PC-3 (cell line): ENCODE data around the gene GAMT.

ENCODE experiments used
- EZH2phosphoT487 ChIP-seq: fragments of 300-600 bp; sonication (generic); IDR thresholded peaks from 2 replicates; pipeline ENCODE4 v1.6.1; 2018; ENCODE audit warnings: mild to moderate bottlenecking, antibody characterized with exemption, low read length, borderline replicate concordance
- TF ChIP-seq, protein P1 (sequence below): fragments of 300-600 bp; sonication (generic); conservative IDR thresholded peaks from 2 replicates; pipeline ENCODE4 v1.5.1; 2017; ENCODE audit warnings: antibody characterized with exemption, low read depth, mild to moderate bottlenecking, low read length

DNA sequence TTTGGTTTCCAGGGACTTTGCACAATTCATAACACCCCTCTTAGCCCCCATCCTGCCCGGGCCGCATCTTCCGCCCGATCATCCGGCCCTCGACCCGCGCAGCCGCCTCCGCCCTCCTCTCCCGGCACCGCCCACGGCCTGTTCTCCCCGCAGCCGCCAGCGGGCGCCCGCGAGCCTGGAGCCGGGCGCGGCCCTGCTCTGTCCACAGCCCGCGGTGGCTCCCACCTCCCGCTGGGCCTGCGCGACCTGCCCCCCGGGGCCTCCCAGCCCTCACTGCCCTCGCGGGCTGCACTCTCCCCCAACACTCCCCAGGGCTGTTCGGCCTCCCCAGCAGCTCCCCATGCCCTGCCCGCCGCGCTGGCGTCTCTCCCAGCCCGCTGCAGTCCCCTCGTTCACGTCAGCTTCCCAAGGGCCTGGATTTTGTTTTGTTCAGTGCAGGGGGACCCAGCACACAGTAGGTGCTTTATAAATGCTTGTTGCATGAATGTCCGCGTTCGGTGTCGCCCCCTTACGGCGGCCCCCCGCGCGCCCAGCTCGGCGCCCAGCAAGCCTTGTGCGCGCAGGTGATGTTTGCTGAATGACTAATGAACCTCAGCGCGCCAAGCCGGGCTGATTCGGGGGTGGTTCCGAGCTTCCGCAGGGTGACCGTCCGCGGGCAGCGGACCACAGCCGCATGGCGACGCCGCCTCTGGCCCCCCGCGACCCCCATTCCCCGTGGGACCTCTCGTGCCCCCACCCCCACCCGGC is 44.0 kb upstream of the GAMT start:
- TF ChIP-seq, protein P1, sequence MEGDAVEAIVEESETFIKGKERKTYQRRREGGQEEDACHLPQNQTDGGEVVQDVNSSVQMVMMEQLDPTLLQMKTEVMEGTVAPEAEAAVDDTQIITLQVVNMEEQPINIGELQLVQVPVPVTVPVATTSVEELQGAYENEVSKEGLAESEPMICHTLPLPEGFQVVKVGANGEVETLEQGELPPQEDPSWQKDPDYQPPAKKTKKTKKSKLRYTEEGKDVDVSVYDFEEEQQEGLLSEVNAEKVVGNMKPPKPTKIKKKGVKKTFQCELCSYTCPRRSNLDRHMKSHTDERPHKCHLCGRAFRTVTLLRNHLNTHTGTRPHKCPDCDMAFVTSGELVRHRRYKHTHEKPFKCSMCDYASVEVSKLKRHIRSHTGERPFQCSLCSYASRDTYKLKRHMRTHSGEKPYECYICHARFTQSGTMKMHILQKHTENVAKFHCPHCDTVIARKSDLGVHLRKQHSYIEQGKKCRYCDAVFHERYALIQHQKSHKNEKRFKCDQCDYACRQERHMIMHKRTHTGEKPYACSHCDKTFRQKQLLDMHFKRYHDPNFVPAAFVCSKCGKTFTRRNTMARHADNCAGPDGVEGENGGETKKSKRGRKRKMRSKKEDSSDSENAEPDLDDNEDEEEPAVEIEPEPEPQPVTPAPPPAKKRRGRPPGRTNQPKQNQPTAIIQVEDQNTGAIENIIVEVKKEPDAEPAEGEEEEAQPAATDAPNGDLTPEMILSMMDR: peak; percentile 75
- no peak for TF ChIP-seq EZH2phosphoT487
